ENCODE measurements around the gene ABCA9. TPM values are rescaled to one million over a fixed set of nuclear protein-coding genes. Genes with fewer than 3 reads are reported as not detected.

The ABCA9 gene
- total RNA-seq, 1 experiment from 2014 or later, result not detected

GRCh38 chr17:69015631-69016030 lies 45.1 kb downstream of the ABCA9 start:
- ChIA-PET CTCF (no interaction called here), POLR2A (no interaction called here)
- DNase-seq (ENCODE audit: low spot score) (no peak), ATAC-seq (no peak)
- Mint-ChIP-seq H3K9me3 (no peaks in the 10 kb centered on the region), H3K27ac (no peak overlapping the region), H3K36me3 (no peaks in the 10 kb centered on the region), H3K4me1 (no peaks in the 10 kb centered on the region), H3K4me3 (no peak overlapping the region), H3K27me3 (ENCODE audit: low read depth) (no peaks in the 10 kb centered on the region)
- TF ChIP-seq FOXJ3 (CRISPR knock-in tag; IDR thresholded peaks at IDR 0.05; ENCODE audit: borderline replicate concordance) (no peak), USF1 (CRISPR knock-in tag; IDR thresholded peaks at IDR 0.05) (no peak), HMGXB4 (CRISPR knock-in tag; IDR thresholded peaks at IDR 0.05) (no peak), ESRRA (CRISPR knock-in tag; IDR thresholded peaks at IDR 0.05; ENCODE audit: borderline replicate concordance) (no peak), ZNF423 (CRISPR knock-in tag; IDR thresholded peaks at IDR 0.05) (no peak), ATF3 (CRISPR knock-in tag; conservative IDR thresholded peaks at IDR 0.05) (no peak), TP53 (CRISPR knock-in tag; IDR thresholded peaks at IDR 0.05) (no peak), ZSCAN18 (CRISPR knock-in tag; IDR thresholded peaks at IDR 0.05) (no peak), TEAD4 (CRISPR knock-in tag; IDR thresholded peaks at IDR 0.05) (no peak), CDX4 (CRISPR knock-in tag; IDR thresholded peaks at IDR 0.05; ENCODE audit: borderline replicate concordance) (no peak), ZBTB43 (CRISPR knock-in tag; IDR thresholded peaks at IDR 0.05) (no peak), STAT6 (CRISPR knock-in tag; conservative IDR thresholded peaks at IDR 0.05; ENCODE audit: low read depth) (no peak), ATF1 (CRISPR knock-in tag; IDR thresholded peaks at IDR 0.05) (no peak), ZNF232 (CRISPR knock-in tag; IDR thresholded peaks at IDR 0.05) (no peak), ZBTB21 (CRISPR knock-in tag; IDR thresholded peaks at IDR 0.05; ENCODE audit: borderline replicate concordance) (no peak), NFATC4 (CRISPR knock-in tag; IDR thresholded peaks at IDR 0.05) (no peak), MXD4 (CRISPR knock-in tag; IDR thresholded peaks at IDR 0.05; ENCODE audit: borderline replicate concordance) (no peak), ZNF263 (CRISPR knock-in tag; IDR thresholded peaks at IDR 0.05; ENCODE audit: low read depth) (no peak), ATF2 (CRISPR knock-in tag; IDR thresholded peaks at IDR 0.05; ENCODE audit: borderline replicate concordance, low read depth) (no peak), AFF4 (CRISPR knock-in tag; IDR thresholded peaks at IDR 0.05; ENCODE audit: borderline replicate concordance) (no peak)
